Lung (tissue), 12 donors: ENCODE results near the gene FBXO22. TPM values are rescaled to one million over a fixed set of nuclear protein-coding genes. Genes with fewer than 3 reads are reported as not detected.

Experiments used
- ATAC-seq: fragments of 200-7000 bp; cut with Tn5 transposase; one replicate; pipeline ENCODE4 v1.9.1; 2020; ENCODE audit warnings: moderate number of reproducible peaks; ENCODE audit not compliant: insufficient read depth, low FRiP score
- DNase-seq, 3 donors: peaks; one replicate each; pipeline ENCODE4 v3.0.0-alpha.2; 2013 to 2017
- H3K27ac ChIP-seq, 2 donors: one replicate each; pipeline ENCODE4 v1.5.1; 2013; ENCODE audit warnings: mild to moderate bottlenecking in 2 of 2, moderate library complexity in 2 of 2, control low read depth in 1 of 2, inconsistent platforms in 1 of 2, low read depth in 1 of 2, low read length in 1 of 2
- H3K27me3 ChIP-seq, 3 donors: one replicate each; pipeline ENCODE4 v1.5.1; 2013; ENCODE audit warnings: low read length in 2 of 3; ENCODE audit not compliant: control insufficient read depth in 3 of 3, insufficient read depth in 3 of 3
- H3K36me3 ChIP-seq, 4 donors: one replicate each; pipeline ENCODE4 v1.5.1; 2013; ENCODE audit warnings: low read length in 4 of 4, mild to moderate bottlenecking in 1 of 4, moderate library complexity in 1 of 4; ENCODE audit not compliant: control insufficient read depth in 4 of 4, insufficient read depth in 4 of 4
- H3K4me1 ChIP-seq, 5 donors: one replicate each; pipeline ENCODE4 v1.5.1; 2013; ENCODE audit warnings: low read length in 5 of 5, mild to moderate bottlenecking in 2 of 5, moderate library complexity in 1 of 5; ENCODE audit not compliant: control insufficient read depth in 5 of 5, insufficient read depth in 5 of 5
- H3K4me3 ChIP-seq: one replicate; pipeline ENCODE4 v1.5.1; 2013; ENCODE audit warnings: mild to moderate bottlenecking, control low read depth, moderate library complexity
- H3K9ac ChIP-seq, 2 donors: one replicate each; pipeline ENCODE4 v1.5.1; 2013; ENCODE audit warnings: low read length in 2 of 2, control low read depth in 1 of 2; ENCODE audit not compliant: insufficient read depth in 1 of 2
- H3K9me3 ChIP-seq, 4 donors: one replicate each; pipeline ENCODE4 v1.5.1; 2013; ENCODE audit warnings: low read length in 3 of 4, mild to moderate bottlenecking in 1 of 4, moderate library complexity in 1 of 4; ENCODE audit not compliant: control insufficient read depth in 4 of 4, insufficient read depth in 3 of 4
- CTCF ChIP-seq: IDR thresholded peaks from 2 replicates; pipeline ENCODE4 v1.5.1; 2012; ENCODE audit warnings: mild to moderate bottlenecking; ENCODE audit errors: control extremely low read depth, extremely low read depth
- WGBS, 2 donors: extraction: QIAGEN DNeasy Blood & Tissue Kit; methylation state at CpG; one replicate each; pipeline ENCODE4 v1.1.7; 2013; 5-methylcytosine and 5-hydroxymethylcytosine counted together
- polyA plus RNA-seq, 2 donors: library from polyadenylated mRNA; stranded (reverse); fragments of 200-250 nt; gene quantifications; one replicate each; pipeline ENCODE4 v1.2.1, GENCODE V29; 2013
- total RNA-seq, 2 donors: library from RNA; depleted of rRNA in 1 of 2; stranded (reverse); fragments of >200 nt in 1 of 2; gene quantifications; one replicate each; pipeline ENCODE4 v1.2.1, GENCODE V29; 2014 to 2021
- donor health status: control.
- donor health status: control.
- donor health status: Bipolar disorder and iron deficiency.
- donor health status: healthy.
- donor health status: DM: yes; HTN: yes; CAD: no.

The FBXO22 gene
- total and polyA plus RNA-seq, 4 donors: 8.6 to 29.6 (median 20.8) TPM

GRCh38 chr15:75925440-75925839, 21.8 kb downstream of the FBXO22 start:
- peaks cover 0 to 6% (median 4%) of the 10 kb centered on the region in 4 donors for H3K36me3 ChIP-seq
- no peaks in the 10 kb centered on the region for H3K9me3 ChIP-seq
- DNase-seq: no peak
- no peak for TF ChIP-seq CTCF
- peaks cover 0 to 17% (median 0%) of the 10 kb centered on the region in 5 donors for H3K4me1 ChIP-seq
- WGBS, 2 donors: 25 to 37% methylated on average over 2 of the region's 2 CpGs
- no peak for ATAC-seq
- no peaks in the 10 kb centered on the region for H3K27me3 ChIP-seq
- H3K27ac ChIP-seq: no peak overlapping the region
- no peak overlapping the region for H3K4me3 ChIP-seq
- no peak overlapping the region for H3K9ac ChIP-seq

- ATAC-seq (no peak), DNase-seq (no peak)
- no peaks in the 10 kb centered on the region for H3K9me3 ChIP-seq
- H3K9ac ChIP-seq: no peak overlapping the region
- H3K4me3 ChIP-seq: no peak overlapping the region
- H3K27ac ChIP-seq: no peak overlapping the region
- H3K4me1 ChIP-seq: peaks cover 0 to 17% (median 0%) of the 10 kb centered on the region in 5 donors
- H3K36me3 ChIP-seq: peaks cover 0 to 6% (median 5%) of the 10 kb centered on the region in 4 donors
- TF ChIP-seq CTCF: no peak
- 95% methylated on average over 3 of the region's 3 CpGs for WGBS, 2 donors
- no peaks in the 10 kb centered on the region for H3K27me3 ChIP-seq
Observed at GRCh38 chr15:75926931-75927330, 23.3 kb downstream of the FBXO22 start.

- H3K4me1 ChIP-seq: peaks cover 0 to 13% (median 0%) of the 10 kb centered on the region in 5 donors
- no peak overlapping the region for H3K27ac ChIP-seq
- no peak overlapping the region for H3K9ac ChIP-seq
- TF ChIP-seq CTCF: no peak
- H3K4me3 ChIP-seq: no peak overlapping the region
- no peak for DNase-seq
- no peaks in the 10 kb centered on the region for H3K27me3 ChIP-seq
- peaks cover under 1 to 8% (median 5%) of the 10 kb centered on the region in 4 donors for H3K36me3 ChIP-seq
- 90 to 95% methylated on average over 4 of the region's 4 CpGs for WGBS, 2 donors
- no peaks in the 10 kb centered on the region for H3K9me3 ChIP-seq
- ATAC-seq: no peak
Observed at GRCh38 chr15:75927601-75928000, 23.9 kb downstream of the FBXO22 start.
